HG03097 (cell line): ENCODE data around the gene PXMP4.
A peak's percentile ranks its signal among the peaks of the same experiment; 100 is the strongest.

Experiments
- ATAC-seq: cut with Tn5 transposase; IDR thresholded peaks from one replicate; pipeline ENCODE4 v1.9.1; 2021; ENCODE audit not compliant: unreplicated experiment, low FRiP score

Gene PXMP4

DNA sequence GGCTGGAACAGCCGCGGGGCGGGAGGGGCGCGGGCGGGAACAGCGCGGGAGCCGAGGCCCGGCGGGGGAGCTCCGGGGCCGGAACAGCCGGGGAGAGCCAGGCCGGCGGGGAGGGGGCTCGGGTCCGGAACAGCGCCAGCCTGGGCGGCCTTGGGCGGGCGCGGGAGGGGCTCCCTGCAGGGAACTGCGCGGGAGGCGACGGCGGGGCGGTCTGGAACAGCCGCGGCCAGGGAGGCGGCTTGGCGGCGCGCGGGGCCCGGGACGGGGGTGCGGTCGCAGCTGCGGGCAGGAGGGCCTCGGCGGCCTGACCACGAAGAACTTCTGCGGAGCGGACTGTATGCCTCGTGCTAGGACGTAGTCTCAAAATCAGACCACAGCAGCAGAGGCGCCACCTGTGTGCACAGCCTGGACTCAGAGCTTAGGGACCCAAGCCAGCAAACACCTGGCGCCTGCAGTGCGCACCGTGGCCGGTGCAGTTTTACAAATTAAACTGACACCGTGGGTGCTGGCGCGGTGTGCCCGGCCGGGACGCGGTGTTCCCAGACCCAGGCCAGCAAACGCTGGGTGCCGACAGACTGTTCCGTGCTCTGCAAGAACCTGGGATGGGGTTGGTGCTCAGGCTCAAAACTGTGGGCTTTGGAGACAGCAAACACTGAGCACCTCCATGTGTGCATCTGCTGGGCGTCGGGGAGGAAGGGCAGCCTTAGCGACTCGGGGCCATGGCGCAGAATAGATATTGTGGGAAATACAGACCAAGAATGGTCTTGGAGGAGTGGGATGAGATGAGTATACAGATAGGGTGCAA lies 12.3 kb upstream of the PXMP4 start:
- ATAC-seq: peak; percentile 43

DNA sequence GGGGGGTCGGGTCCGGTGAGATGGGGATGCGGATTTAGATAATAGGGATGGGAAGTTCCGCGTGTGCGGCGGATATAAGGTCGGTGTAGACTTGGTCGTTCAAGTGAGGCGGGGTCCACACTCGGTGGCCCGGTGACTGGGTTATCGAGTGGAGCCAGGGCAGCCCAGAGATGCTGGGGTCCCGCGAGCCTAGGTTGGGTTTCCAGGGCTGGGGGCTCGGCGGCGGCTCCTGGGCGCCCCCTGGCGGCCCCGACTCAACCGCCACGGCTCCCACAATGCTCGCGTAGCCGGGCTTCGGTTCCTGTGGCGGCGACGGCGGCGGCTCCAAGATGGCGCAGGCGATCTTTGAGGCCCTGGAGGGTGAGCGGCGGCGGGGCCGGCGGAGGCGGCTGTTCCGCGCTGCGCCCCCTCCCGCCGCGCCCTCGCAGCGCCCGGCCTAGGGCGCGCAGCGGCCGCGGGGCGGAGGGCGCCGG lies 11.6 kb upstream of the PXMP4 start, which contains the start of gene ZNF341:
TSS of gene ZNF341 (plus strand) at position 304 of the 473 bp plus-strand sequence. CDS start at position 330, 26 bp downstream.
- peak; percentile 78 for ATAC-seq

DNA sequence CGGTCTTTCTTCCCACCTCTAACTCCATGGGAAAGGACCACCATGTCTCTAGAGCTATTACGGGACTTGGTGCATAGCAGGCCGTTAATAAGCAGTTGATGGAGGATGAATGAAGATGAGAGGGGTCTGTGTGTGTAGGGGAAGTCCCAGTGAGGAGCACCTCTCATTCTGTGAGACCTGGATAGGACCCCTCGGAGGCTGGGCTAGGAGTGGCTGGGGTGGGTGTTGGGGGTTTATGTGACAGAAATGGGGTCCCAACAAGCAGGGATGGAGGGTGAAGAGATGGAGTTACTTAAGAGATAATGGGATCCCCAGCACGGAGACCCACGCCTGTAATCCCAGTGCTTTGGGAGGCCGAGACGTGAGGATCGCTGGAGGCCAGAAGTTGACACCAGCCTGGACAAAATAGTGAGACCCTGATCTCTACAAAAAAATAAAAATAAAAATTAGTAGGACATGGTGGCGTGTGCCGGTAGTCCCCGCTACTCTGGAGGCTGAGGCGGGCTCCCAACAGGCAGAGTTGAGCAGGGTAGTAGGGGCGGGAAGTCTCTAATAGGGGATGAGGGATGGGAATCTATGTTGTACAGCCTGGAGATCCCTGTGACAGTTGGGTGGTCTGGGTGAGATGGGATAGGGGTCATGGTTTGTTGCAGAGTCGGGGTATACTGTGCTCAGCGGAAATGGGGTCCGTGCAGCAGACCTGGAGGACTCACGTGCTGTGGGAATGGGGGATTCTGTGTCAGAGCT lies 11.0 kb upstream of the PXMP4 start:
- no peak for ATAC-seq

DNA sequence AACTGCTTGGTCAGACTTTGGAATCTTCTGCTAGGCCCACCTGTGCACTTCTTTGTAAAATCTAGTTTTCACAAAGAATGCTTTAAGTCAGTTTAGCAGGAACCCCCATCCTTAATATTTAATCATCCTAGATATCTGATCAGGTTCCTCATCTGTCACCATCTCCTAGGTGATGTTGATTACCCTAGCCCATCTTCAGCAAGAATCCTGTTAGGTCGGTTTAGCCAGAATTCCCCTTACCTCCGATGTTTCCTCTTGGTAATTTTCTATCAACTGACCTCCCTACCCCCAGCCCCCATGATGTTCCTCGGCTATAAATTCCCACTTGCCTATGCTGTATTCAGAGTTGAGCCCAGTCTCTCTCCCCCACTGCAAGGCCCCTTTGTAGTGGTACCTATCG lies 9.0 kb upstream of the PXMP4 start:
- ATAC-seq: no peak

DNA sequence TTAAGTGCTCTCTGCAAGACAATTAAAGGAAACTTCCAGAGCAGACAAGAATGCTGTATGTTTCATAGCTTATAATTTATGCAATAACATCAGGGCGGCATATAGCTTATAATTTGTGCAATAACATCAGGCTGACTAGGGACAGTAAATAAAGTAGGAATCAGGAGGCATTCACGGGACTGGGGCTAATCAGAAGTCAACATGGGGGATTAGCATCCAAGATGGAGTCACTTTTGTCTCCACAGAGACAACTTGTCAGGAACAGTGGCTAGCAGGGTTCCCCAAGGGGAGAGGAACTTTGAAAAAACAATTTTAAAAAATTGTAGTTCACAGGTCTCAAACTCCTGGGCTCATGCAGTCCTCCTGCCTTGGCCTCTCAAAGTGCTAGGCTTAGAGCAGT lies 8.4 kb upstream of the PXMP4 start:
- ATAC-seq: no peak

DNA sequence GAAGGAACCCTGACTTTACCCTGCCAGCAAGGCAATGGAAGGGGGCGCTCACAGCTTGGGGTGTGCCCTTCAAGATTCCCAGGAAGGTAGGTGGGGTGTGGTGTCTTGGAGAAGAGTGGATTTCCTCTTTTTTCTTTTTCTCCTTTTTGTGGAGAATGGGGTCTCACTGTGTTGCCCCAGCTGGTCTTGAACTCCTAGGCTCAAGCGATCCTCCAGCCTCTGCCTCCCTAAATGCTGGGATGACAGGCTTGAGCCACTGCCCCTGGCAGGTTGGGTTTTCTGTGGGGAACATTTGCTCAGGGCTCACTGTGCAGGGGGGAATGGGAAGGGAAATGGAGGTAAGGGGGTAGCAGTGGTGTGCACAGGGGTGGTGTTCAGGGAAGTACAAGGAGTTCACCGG lies 7.7 kb upstream of the PXMP4 start:
- ATAC-seq: no peak

DNA sequence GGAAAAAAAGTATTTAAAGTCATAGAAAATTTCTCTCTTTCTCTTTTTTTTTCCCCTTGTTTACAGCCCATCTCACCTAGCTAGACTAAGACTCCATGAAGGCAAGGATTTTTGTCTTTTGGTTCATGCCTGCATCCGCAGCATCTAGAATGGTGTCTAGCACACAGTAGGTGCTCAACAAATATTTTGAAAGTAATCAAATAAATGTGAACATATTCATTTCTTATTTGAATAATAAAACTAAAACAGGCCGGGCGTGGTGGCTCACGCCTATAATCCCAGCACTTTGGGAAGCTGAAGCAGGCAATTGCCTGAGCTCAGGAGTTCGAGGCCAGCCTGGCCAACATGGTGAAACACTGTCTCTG lies 7.0 kb upstream of the PXMP4 start:
- no peak for ATAC-seq

DNA sequence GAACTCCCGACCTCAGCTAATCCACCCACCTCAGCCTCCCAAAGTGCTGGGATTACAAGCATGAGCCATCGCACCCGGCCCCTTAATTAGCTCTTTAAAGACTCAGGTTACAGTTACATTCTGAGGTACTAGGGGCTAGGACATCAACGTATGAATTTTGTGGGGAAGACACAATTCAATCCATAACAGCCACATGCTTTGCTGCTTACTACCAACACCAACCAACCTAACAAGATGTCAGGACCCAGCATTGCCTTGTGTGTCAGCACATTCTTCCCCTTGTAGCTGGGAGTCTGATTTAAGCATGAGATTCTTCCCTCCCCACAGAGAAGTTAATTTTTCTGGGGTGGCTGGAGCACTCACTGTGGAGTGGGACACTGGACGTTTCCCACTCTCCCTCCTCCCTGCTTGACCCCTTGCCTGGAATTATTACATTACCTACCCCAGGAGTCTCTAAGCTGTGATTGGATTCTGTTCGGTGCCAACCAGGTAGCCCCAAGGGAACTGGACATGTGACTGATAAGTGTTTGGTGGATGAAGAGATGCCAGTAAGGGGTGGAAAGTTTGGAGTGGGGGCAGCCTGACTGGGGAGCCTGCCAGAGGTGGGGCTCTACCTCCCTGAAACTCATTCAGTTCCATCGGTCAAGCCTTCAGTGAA lies 5.6 kb upstream of the PXMP4 start:
- no peak for ATAC-seq

DNA sequence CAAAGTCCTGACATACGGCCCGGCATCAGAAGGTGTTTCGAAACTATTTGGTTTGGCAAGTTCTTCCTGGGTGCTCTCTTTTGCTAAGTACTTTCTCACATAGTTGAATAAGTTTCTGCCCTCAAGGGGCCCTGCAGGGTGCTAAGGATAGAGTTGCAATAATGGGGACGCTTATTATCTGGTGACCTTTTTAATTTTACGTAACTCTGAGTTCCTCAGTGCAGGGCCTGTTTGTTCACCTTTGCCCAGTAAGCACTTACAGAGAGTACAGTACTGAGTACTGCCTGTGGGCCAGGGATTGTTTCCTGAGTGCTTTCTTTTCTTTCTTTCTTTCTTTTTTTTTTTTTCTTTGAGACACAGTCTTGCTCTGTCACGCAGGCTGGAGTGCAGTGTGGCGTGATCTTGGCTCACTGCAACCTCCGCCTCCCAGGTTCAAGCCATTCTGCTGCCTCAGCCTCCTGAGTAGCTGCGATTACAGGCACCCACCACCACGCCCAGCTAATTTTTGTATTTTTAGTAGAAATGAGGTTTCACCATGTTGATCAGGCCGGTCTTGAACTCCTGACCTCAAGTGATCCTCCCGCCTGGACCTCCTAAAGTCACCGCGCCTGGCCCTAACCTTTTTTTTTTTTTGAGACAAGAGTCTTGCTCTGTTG lies 4.5 kb upstream of the PXMP4 start:
- ATAC-seq: no peak

DNA sequence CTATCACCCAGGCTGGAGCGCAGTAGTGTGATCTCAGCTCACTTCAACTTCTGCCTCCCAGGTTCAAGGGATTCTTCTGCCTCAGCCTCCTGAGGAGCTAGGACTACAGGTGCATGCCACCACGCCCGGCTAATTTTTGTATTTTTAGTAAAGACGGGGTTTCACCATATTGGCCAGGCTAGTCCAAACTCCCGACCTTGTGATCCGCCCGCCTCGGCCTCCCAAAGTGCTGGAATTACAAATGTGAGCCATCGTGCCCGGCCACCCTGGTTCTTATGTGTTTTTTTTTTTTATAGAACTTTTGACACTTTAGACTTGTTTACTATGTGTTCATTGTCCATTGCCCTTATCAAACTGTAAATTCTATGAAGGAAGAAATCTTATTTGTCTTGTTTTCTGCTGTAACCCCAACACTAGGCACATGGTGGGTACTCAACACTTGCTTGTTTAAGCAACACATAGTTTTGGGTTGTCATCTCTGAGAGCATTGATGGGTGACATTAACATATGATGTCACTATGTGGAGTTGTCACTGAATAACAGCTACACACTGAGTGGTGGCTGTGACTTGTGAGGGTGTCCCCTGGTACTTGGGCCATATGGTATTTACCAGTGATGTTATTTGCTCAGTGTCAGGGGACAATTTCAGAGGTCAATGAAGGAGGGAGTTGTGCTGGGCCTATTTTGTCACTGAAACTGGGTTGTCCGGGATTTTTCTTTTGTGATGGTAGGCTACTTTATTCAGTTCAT lies 1.5 kb upstream of the PXMP4 start:
- no peak for ATAC-seq

DNA sequence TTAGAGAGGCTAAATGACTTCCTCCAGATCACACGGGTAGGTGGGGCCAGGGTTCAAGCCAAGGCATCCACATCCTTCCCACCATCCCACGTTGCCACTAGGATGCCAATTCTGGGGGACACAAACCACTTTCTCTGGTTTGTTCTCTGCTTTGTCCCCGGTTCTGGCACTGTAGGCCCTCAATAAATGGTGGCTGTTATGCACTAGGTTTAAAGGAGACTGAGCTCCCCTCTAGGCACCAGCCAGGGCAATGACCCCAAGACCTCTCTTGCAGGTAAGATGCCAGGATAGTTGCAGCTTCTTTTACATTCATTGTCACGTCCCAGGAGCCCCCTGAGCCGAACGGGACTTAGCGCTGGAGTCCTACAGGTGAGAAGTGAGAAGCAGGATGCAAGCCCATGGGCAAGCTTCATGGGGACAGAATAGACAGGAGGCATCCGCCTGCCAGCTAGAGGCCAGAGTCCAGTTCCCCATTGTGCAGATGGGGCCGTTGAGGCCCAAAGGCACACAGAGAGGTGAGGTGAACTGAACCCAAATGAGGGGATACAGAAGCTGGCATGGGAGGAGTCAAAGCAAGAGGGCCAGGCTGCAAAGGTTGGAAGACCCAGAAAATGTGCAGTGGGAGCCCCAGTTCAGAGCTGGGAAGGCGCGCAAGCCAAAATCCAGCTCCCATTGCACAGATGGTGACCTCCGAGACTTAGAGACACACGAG lies 677 bp downstream of the PXMP4 start:
- ATAC-seq: no peak

DNA sequence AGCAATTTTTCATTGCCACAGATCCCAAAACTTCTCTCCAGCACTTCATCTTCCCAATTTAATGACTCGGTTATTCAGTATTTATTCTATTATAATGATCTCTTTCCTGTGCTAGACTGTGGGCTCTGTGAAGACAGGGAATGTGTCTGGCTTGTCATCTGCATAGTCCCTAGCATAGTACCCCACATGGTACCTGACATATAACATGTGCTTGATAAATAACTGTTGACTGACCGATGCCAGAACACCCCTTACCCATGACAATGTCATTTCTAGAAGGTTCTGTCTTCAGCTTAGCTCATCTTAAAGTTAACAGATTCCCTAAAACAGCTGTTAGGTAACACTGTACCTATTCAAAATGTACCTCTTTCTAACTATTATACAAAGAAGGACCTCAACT lies 3.6 kb downstream of the PXMP4 start:
- ATAC-seq: no peak

DNA sequence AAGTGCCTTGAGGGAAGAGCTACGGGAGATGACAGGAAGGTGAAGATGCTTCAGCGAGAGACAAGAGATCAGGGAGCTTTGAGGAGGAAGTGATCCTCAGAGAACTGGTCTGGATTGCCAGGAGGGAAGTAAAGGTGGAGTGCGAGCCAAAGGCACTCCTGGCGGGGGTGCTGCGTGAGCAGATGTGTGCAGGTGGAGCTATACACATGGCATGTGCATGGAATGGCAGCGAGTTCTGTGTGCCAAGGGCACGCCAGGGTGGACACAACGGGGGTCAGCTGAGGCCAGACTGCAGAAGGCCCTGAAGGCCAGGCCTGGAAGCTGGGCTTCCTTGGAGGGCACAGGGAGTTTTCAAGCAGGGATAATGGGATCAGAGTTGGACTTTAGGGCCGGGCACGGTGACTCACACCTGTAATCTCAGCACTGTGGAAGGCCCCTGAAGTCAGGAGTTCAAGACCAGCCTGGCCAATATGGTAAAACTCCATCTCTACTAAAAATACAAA lies 6.2 kb downstream of the PXMP4 start:
- no peak for ATAC-seq

DNA sequence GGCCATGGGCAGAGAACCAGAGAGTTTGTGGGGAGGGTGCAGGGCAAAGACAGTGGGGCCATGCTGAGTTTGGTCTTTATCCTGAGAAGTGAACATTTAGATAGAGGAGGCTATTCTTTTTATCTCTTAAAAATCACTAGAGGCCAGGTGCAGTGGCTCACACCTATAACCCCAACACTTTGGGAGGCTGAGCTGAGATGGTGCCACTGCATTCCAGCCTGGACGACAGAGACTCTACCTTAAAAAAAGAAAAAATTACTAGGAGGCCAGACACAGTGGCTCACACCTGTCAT lies 8.7 kb downstream of the PXMP4 start:
- no peak for ATAC-seq

DNA sequence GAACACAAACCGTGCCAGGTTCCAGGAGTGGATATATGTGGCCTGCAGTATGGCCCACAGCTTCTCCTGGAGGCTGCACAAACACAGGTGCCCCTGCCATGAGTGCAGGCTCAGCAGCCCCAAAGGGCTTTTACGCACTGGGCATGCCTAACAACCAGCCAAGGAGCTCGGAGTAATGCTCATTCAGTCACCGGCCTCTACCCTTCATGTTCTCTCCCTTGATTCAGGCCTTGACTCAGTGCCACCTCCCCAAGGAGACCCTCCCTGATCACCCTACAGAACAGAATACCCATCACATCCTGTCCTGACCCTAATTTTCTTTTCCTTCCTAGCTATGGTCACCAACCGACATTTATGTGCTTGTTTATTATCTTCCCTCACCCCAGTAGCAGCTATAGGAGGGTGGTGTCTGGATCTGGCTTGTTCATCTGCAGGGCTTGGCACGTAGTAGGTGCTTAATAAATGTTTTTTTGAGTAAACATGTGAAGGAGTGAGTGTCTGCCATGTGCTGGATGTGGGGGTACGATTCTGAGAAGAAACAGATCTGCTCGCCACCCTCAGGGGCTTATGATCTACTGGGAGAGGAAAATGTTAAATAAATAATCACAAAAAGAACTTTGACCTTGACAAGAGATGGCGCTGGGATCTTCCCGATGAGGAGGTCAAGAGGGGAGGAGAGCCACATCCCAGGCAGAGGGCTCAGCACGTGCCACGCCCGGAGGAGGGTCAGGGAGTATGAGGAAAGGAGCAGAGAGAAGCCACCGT lies 9.2 kb downstream of the PXMP4 start:
- no peak for ATAC-seq

DNA sequence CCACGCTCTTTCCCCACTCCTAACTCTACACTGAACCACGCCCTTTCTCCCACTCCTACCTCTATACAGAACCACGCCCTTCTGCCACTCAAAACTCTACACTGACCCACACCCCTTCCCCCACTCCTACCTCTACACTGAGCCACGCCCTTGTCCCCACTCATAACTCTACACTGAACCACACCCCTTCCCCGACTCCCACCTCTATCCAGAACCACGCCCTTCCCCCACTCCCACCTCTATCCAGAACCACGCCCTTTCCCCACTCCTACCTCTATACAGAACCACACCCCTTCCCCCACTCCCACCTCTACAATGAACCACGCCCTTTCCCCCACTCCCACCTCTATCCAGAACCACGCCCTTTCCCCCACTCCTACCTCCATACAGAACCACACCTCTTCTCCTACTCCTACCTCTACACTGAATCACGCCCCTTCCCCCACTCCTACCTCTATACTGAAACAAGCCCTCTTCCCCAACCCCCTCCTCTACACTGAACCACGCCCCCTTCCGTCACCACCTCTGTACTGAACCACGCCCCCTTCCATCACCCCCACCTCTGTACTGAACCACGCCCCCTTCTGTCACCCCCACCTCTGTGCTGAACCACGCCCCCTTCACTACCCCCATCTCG lies 10.1 kb downstream of the PXMP4 start:
- ATAC-seq: no peak

DNA sequence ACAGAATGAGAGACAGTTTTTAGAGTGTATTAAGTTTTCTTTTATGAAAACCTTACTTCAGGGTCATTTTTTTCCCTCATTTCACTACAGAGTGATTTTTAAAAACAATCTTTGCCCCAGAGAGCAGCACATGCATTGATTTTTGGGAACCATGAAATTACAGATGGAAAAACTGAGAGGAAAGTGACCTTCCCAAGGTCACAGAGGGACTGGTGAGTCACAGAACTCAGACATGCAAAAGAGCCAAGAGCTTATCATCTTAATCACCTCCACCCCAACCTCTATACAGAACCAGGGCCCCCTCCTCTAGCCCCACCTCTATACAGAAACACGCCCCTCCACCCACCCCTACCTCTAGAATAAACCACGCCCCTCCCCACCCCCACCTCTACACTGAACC lies 10.7 kb downstream of the PXMP4 start:
- ATAC-seq: no peak

DNA sequence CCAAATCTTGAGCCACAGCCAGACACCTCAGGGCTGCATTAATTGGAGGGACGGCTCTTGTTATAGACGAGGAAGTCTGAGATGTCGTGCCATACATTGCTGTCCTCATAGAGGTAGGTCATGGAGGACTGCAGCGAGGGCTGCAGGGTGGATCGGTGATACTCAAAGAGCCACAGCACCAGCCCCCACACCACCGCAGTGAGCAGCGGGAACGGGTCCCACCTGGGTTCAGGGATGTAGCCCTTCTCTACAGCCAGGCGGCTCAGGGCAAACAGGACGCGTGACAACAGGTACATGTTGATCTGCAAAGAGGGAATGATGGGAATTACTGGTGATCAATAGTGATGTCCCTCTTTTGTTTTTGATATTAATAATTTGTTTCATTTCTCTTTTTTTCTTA lies 12.4 kb downstream of the PXMP4 start:
- ATAC-seq: no peak
